A549 treated with GW870086 at 1 μM for 4 hours (cell line): Measurements from ENCODE around the gene LRRFIP1. TPM values are rescaled to one million over a fixed set of nuclear protein-coding genes. Genes with fewer than 3 reads are reported as not detected.

Source experiments
- total RNA-seq: library from RNA; stranded (reverse); fragments of 200-300 nt; extraction: Qiagen RNA extraction; gene quantifications from 5 replicates; pipeline ENCODE4 v1.2.3, GENCODE V29; 2022; ENCODE audit warnings: low read depth

LRRFIP1 gene, protein sequence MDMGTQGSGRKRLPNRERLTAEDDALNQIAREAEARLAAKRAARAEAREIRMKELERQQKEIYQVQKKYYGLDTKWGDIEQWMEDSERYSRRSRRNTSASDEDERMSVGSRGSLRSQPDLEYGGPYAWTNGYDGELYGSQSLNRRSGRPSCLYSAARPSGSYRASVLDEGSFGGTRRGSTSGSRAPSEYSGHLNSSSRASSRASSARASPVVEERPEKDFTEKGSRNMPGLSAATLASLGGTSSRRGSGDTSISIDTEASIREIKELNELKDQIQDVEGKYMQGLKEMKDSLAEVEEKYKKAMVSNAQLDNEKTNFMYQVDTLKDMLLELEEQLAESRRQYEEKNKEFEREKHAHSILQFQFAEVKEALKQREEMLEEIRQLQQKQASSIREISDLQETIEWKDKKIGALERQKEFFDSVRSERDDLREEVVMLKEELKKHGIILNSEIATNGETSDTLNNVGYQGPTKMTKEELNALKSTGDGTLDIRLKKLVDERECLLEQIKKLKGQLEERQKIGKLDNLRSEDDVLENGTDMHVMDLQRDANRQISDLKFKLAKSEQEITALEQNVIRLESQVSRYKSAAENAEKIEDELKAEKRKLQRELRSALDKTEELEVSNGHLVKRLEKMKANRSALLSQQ
- 65.1 to 96.5 TPM (median 93.4 TPM) in 5 replicates for total RNA-seq

DNA sequence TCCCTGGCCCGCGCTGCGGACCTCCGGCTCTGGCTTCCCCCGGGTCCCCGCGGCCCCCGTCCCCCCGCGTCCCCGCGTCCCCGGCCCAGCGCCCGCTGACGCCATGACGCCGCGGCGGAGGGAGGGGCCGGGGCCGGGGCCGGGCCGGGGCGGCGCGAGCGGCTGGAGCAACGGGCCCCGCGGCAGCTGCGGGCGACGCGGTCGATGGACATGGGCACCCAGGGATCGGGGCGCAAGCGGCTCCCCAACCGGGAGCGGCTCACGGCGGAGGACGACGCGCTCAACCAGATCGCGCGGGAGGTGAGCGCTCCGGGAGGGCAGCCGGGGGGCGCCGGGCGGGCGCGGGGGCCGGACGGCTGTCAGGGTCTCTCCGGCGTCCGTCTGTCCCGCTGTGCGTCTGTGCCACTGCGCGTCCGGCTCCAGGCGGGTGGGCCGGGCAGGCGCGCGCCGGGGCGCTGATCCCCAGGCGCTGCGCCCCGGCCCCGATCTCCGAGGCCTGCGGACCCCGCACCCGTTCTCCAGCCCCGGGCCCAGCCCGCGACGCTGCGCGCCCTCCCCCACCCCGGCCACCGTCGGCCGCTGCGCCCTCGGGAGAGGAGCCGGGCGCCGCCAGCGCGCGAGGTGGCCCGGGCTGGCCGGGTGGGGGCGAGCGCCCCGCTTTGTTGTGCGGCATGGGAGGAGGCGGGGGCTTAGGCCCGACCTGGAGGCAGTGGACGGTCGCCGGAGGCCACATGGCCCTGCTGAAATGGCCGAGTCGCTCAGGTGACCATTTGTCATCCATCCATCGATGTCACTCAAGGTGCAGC, at the start of gene LRRFIP1:
Gene LRRFIP1, plus strand, starts transcription at position 147 of the 806 bp plus-strand sequence. Its CDS starts 58 bp downstream, at position 205.

DNA sequence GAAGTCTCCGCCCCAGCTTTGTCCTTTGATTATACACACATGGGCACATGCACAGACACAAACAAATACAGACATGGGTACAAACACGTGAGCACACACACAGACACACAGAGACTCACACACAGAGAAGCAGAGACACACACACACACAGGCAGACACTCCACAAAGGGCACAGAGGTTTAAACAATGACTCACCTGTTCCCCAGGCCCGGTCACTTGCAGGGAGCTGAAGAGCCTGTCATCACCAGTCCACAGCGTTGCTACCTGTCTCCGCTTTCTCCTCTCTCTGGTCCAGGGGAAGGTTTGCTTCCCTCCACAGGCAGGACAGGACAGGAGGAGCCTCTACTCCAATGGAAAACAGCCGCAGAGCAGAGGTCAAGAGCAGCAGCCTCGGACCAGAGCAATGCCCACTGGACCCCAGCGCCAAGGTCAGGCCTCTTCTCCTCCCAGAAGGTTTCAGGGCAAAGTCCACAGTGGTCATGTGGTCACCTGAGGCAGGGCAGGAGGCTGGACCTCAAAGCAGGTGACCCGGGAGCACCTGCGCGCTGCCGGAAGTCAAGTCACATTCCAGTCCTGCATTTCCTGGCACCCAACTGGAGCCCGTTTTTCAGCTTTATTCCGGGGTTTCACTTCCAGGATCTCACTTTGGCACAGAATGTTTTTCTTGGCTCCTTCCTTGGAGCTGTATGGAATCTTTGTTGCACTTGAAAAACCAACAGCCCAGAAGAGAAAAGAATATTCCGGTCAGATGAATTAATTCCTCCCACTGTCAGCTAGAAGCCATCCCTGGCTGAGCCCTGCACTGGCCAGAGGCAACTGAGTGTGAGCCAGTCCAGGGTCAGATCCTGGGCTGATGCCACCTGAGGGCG, 36.9 kb upstream of the LRRFIP1 start, which contains the start of gene RAB17:
Gene RAB17, minus strand, starts transcription at position 463 of the 869 bp plus-strand sequence. CDS start 4,580 bp downstream, outside the sequence.

DNA sequence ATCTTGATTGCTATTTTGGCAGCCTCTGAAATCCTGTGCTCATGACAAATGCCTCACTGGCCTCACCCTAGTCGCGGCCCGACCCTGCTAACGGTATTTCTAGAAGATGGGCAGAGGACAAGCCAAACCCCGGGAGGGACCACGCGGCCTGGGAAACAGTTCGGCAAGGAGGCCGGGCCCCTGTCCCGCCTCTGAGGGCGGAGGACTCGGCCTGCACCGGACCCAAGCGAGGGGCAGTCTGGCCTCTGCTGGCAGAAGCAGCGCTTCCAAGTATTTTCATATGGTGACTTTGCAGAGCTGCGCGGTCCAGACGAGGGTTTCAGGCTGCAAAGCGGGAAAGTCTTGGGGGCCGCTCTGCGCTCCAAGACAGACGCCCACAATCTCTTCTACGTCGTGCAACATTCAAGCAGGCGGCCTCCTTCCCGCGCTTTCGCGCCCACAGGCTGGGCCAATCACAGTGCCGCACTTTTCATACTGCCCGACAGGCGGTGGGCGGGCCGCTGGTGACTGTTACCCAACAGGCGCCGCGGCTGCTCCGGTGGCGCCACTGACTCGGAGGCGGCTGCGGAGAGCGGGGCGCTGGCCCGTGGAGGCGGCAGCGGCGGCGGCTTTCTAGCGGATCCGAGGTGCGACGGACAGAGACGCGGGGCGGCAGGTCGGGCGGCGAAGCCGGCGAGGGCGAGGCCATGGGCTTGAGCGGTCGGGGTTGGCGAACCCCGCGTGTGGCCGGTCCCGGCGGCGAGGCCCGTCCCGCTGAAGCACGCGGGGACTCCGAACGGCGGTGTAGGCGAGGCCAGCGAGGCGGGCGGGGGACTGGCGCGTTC, 171.1 kb downstream of the LRRFIP1 start, which contains the start of gene RBM44:
Gene RBM44, plus strand, starts transcription at position 544 of the 824 bp plus-strand sequence. CDS start 14,831 bp downstream, outside the sequence.

Other genes starting within 250 kb of the LRRFIP1 start
- 0.08 to 0.23 TPM (median 0.14 TPM) in 5 replicates for gene COL6A3, start 213.4 kb upstream of the LRRFIP1 start, total RNA-seq
- gene MLPH, start 140.3 kb upstream of the LRRFIP1 start, total RNA-seq: 236 to 318 TPM (median 297 TPM) in 5 replicates
- not detected in 5 replicates for gene PRLH, start 61.0 kb upstream of the LRRFIP1 start, total RNA-seq
- 0.16 to 0.71 TPM (median 0.34 TPM) in 5 replicates for gene RAB17, start 36.9 kb upstream of the LRRFIP1 start, total RNA-seq
- gene RBM44, start 171.2 kb downstream of the LRRFIP1 start, total RNA-seq: 0.23 to 0.33 TPM (median 0.24 TPM) in 4 of 5 replicates, not detected in the other
- not detected in 5 replicates for gene RAMP1, start 232.0 kb downstream of the LRRFIP1 start, total RNA-seq